ENCODE measurements around the gene SLC25A15. TPM values are rescaled to one million over a fixed set of nuclear protein-coding genes. Genes with fewer than 3 reads are reported as not detected.

SLC25A15 gene
- total RNA-seq, 1 donor from 2014 or later, result 5.4 TPM

DNA sequence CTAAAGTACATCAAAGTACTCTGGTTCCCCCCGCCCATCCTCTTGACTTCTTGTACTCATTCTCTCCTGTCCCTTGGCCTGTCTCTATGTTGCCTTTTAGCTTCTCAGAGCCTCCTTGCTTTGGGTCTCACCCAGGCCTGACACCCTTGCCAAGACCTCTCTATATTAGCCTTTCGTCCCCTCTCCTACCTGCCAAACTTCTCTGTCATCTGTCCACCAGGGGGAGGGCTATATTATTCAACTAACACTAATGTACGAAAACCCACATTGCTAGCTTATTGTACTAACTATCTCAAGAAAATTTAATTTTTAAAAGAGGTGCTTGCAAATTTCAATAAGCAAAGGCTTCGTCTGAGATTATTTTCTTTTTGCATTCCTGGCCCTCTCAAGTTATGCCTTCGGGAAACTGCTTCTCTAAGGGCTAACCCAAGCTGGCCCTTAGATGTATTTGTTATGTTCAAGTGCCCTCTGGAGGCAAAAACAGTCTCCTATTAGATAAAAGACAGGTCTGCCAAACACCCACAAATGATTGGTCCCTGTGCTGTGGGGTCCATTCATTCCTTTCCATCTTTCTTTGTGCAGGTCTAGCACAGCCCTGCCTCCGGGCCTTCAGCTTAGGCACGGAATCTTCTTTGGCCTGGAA is 12.1 kb upstream of the SLC25A15 start:
- Histone ChIP-seq H3K27ac (replicated peaks) (peak overlapping the region; percentile 3), H3K4me3 (peak overlapping the region; percentile 47), H3K9me3 (replicated peaks) (no peaks in the 10 kb centered on the region), H3K27me3 (ENCODE audit: low read depth) (no peaks in the 10 kb centered on the region), H3K4me1 (peaks cover 7% of the 10 kb centered on the region), H3K36me3 (no peaks in the 10 kb centered on the region)
- TF ChIP-seq, protein P1, sequence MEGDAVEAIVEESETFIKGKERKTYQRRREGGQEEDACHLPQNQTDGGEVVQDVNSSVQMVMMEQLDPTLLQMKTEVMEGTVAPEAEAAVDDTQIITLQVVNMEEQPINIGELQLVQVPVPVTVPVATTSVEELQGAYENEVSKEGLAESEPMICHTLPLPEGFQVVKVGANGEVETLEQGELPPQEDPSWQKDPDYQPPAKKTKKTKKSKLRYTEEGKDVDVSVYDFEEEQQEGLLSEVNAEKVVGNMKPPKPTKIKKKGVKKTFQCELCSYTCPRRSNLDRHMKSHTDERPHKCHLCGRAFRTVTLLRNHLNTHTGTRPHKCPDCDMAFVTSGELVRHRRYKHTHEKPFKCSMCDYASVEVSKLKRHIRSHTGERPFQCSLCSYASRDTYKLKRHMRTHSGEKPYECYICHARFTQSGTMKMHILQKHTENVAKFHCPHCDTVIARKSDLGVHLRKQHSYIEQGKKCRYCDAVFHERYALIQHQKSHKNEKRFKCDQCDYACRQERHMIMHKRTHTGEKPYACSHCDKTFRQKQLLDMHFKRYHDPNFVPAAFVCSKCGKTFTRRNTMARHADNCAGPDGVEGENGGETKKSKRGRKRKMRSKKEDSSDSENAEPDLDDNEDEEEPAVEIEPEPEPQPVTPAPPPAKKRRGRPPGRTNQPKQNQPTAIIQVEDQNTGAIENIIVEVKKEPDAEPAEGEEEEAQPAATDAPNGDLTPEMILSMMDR (IDR thresholded peaks at IDR 0.05; ENCODE audit: borderline replicate concordance), result peak; percentile 80
- DNase-seq, result no peak
- intact Hi-C loops (cut with micrococcal nuclease), result loop anchor here (10.0 kb wide), 1 partner anchor 1092 kb away; no protein-coding TSS in a partner anchor

GRCh38 chr13:40777809-40778175 is 11.6 kb upstream of the SLC25A15 start:
- no peak overlapping the region for H3K4me3 ChIP-seq
- TF ChIP-seq, protein P1 (IDR thresholded peaks at IDR 0.05; ENCODE audit: borderline replicate concordance), result no peak
- H3K4me1 ChIP-seq, result peaks cover 7% of the 10 kb centered on the region
- no peaks in the 10 kb centered on the region for H3K36me3 ChIP-seq
- no peaks in the 10 kb centered on the region for H3K27me3 ChIP-seq (ENCODE audit: low read depth)
- DNase-seq, result no peak
- no peaks in the 10 kb centered on the region for H3K9me3 ChIP-seq (replicated peaks)
- no peak overlapping the region for H3K27ac ChIP-seq (replicated peaks)
- intact Hi-C loops (cut with micrococcal nuclease), result loop anchor here (10.0 kb wide), 1 partner anchor 1093 kb away; no protein-coding TSS in a partner anchor

- Histone ChIP-seq H3K4me1 (peaks cover 7% of the 10 kb centered on the region), H3K27me3 (ENCODE audit: low read depth) (no peaks in the 10 kb centered on the region), H3K27ac (replicated peaks) (no peak overlapping the region), H3K9me3 (replicated peaks) (no peaks in the 10 kb centered on the region), H3K36me3 (no peaks in the 10 kb centered on the region), H3K4me3 (no peak overlapping the region)
- DNase-seq, result no peak
- intact Hi-C loops (cut with micrococcal nuclease), result loop anchor here (10.0 kb wide), 1 partner anchor 1094 kb away; no protein-coding TSS in a partner anchor
- TF ChIP-seq, protein P1 (IDR thresholded peaks at IDR 0.05; ENCODE audit: borderline replicate concordance), result no peak
Measured at GRCh38 chr13:40779049-40779448, 10.4 kb upstream of the SLC25A15 start.

GRCh38 chr13:40779796-40780285 is 9.6 kb upstream of the SLC25A15 start:
- no peaks in the 10 kb centered on the region for H3K36me3 ChIP-seq
- no peak for DNase-seq
- H3K4me1 ChIP-seq, result peaks cover 7% of the 10 kb centered on the region
- TF ChIP-seq, protein P1 (IDR thresholded peaks at IDR 0.05; ENCODE audit: borderline replicate concordance), result no peak
- intact Hi-C loops (cut with micrococcal nuclease), result loop anchor here (10.0 kb wide), 1 partner anchor 1095 kb away; no protein-coding TSS in a partner anchor
- no peak overlapping the region for H3K4me3 ChIP-seq
- H3K9me3 ChIP-seq (replicated peaks), result no peaks in the 10 kb centered on the region
- H3K27me3 ChIP-seq (ENCODE audit: low read depth), result no peaks in the 10 kb centered on the region
- no peak overlapping the region for H3K27ac ChIP-seq (replicated peaks)

- peaks cover 7% of the 10 kb centered on the region for H3K4me1 ChIP-seq
- no peaks in the 10 kb centered on the region for H3K36me3 ChIP-seq
- intact Hi-C loops (cut with micrococcal nuclease), result no loop called here
- no peaks in the 10 kb centered on the region for H3K27me3 ChIP-seq (ENCODE audit: low read depth)
- no peak overlapping the region for H3K27ac ChIP-seq (replicated peaks)
- DNase-seq, result no peak
- TF ChIP-seq, protein P1 (IDR thresholded peaks at IDR 0.05; ENCODE audit: borderline replicate concordance), result no peak
- no peak overlapping the region for H3K4me3 ChIP-seq
- H3K9me3 ChIP-seq (replicated peaks), result no peaks in the 10 kb centered on the region
Measured at GRCh38 chr13:40780822-40781401, 8.5 kb upstream of the SLC25A15 start.
